ENCODE data around the gene WWOX.

The WWOX gene

DNA sequence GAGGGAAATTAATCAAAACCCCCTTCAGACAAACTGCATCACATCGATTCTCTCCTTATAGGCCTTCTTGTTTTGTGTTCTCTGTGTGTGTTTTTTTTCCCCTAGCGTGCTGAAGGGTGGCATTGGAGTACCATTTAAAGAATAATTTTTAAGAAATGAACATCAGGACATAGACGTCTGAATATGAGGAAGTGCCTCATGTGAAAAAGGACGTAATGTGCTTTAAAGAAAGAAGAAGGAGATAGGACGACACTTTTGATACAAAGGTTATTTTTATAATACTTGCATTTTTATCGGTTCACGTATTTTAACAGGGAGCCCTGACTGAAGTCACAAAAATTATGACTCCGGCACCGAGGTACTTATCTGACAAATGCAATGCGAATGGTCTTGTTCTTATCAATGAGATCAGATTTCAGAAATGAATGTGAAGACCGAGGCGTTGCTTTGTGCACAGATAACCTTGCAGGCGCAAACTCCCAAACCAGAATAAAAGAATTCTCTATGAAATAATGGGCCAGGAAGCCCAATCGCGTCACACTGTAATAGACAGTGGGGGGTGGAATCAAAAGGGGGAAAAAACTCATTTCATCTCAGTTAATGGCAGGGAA lies 894.8 kb downstream of the WWOX start:
- in situ Hi-C loops (cut with MboI; ENCODE audit: low sequenced_read_pairs): no loop called here

DNA sequence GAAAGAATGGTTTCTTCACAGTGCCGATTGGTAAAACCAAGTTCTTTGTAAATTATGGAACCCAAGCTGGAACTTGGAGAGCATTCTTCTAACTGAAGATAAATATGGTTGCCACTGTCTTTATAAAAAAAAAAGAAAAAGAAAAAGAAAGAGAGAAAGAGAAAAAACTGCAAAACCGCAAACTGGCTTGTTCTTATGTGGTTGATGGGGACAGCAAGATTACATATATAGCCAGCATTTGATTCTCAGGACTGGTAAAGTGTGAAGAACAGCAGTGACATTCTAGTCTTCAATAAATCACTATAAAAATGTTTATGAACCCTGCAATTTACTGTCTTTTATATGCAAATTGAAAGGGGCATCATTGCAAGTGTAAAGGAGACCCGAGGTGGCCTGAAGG lies 896.0 kb downstream of the WWOX start:
- in situ Hi-C loops (cut with MboI; ENCODE audit: low sequenced_read_pairs): no loop called here

DNA sequence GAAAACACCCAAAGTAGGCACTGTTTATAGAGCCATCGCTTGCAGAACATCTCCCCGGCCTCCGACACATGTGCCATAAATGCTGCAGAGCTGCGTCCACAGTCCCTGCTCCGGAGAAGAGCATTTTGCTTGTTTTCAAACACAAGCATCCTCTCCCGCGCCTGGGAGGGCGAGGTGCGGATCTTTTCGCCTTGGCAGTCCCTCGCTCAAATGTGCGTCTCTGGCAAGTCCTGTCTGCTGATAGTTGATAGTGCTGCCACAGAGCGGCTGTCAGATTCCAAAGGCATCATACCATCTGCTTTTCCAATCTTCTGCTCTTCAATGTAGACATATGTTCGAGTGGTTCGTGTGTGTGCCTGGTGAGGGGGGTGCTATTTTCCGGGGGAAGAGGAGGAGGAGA lies 897.3 kb downstream of the WWOX start:
- in situ Hi-C loops (cut with MboI; ENCODE audit: low sequenced_read_pairs): no loop called here

DNA sequence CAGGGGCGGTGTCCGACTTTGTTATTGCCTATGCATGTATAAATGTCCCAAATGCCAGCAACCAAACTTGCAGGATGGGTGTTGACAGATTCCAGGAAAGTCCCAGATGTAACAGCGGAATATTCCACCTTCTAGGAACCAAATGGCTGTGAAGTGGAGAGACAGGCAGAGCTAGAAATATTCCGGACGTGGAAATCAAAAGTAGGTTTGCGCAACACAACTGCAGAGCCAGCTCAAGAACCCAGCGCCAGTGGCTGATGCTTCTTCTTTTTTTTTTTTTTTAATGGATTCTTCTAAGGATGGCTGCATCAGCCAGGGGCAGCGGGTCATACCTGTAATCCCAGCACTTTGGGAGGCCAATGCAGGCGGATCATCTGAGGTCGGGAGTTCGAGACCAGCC lies 899.4 kb downstream of the WWOX start:
- in situ Hi-C loops (cut with MboI; ENCODE audit: low sequenced_read_pairs): no loop called here

DNA sequence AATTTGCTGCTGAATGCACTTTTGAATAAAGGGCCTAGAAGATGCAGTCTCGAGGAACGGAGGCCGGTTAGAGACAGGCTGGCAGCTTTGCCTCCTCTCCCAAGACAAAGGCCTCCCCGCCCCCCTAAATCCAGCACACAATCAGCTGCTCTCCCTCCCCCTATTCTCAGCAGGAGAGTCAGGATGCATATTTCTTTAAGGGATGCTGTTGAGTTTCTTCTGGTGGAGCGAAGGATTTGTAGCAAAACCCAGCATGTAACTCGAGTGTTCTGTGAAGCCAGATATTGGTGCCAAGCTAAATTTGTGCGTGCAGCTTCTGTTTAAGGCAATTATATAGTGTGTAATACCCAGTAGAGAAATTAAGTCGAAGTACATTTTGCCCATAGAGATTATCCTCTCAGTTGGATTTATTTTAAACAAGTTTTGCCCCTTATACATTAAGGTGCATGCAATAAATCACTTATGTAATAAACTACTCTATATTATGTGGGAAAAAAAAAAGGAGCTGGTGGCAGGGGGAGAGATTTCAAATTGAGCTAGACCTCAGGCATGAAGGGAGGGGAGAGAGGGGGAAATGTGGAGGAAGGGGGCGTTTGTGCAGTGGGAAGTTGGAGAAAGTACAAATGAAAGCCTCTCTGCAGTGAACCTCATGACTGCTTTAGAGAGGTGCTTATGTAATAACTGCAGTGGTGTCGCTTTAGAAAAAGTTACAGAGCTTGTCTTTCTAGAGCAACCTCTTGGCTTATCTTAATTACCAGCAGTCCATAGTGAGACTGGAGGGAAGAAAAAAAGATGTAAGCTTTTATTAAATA lies 901.9 kb downstream of the WWOX start:
- in situ Hi-C loops (cut with MboI; ENCODE audit: low sequenced_read_pairs): no loop called here

- in situ Hi-C loops (cut with MboI; ENCODE audit: low sequenced_read_pairs): no loop called here
Observed at GRCh38 chr16:79003026-79003609, 903.7 kb downstream of the WWOX start.

DNA sequence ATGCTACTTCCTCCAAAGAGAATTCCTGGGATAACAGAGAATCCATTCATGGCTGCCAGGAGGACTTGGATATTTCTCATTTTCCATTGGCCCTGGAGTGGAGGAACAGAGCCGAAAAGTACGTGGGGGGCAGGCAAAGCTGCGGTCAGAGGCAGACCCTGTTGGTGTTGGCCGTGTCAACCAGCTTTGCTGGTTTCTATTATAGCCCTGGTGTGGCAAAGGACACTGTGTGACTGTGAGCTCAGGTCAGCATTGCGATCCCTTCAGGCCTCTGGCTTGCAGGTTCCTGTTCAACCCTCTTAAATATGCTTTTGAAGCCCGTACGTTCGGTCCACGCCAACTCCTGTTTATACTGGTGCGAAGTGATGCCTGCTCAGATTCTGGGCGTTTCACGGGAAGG lies 904.9 kb downstream of the WWOX start:
- in situ Hi-C loops (cut with MboI; ENCODE audit: low sequenced_read_pairs): no loop called here

DNA sequence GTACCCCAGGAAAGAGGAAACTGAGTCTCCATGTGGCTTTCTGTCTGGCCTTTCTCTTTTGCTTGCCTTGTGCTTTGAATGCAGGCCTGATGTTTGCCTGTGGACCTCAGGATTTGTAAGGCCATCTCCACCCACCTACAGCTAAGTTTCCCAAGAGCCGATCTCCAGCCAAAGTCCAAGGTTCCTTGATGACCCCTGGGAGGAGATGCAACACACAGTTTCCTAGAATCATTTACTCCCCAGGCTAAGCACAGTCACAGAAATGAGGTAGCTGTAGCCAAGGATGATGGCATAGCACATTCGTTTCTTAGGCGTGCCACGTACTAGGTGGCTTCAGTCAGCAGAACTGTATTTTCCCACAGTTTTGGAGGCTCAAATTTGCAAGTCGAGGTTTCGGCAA lies 905.6 kb downstream of the WWOX start:
- in situ Hi-C loops (cut with MboI; ENCODE audit: low sequenced_read_pairs): no loop called here

DNA sequence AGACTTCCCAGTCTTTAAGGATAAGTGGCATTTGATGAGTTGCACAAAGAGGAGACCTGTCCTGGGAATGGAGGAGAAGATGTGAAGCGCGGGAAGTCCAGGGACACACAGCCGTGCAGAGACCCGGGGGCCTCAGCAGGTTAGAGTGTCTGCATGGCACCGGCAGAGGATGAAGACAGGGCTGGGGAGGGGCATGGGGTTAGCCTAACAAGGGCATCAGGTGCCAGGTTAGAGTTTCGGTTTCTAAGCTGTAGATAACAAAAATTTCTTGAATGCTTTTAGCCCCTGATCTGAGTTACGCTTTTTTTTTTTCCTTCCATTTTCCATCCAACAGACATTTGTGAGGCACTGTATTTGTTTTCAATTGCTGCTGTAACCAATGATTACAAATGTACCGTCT lies 906.8 kb downstream of the WWOX start:
- in situ Hi-C loops (cut with MboI; ENCODE audit: low sequenced_read_pairs): no loop called here

DNA sequence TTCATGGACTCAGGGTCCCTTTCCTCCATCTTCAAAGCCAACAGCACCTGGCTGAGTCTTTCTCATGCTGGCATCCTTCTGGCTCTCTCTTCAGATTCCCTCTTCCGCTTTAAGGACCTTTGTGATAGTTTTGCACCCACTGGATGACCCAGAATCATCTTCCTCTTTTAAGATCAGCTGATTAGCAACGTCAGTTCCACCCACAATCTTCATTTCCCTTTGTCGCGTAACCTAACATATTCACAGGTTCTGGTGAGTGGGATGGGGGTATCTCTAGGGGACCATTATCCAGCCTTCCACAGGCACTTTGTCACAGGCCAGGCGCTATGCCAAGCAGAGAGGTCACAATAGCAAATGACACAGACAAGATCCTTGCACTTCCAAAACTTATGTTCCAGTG lies 907.3 kb downstream of the WWOX start:
- in situ Hi-C loops (cut with MboI; ENCODE audit: low sequenced_read_pairs): no loop called here

GRCh38 chr16:79007614-79008013 lies 908.2 kb downstream of the WWOX start:
- in situ Hi-C loops (cut with MboI; ENCODE audit: low sequenced_read_pairs): no loop called here

DNA sequence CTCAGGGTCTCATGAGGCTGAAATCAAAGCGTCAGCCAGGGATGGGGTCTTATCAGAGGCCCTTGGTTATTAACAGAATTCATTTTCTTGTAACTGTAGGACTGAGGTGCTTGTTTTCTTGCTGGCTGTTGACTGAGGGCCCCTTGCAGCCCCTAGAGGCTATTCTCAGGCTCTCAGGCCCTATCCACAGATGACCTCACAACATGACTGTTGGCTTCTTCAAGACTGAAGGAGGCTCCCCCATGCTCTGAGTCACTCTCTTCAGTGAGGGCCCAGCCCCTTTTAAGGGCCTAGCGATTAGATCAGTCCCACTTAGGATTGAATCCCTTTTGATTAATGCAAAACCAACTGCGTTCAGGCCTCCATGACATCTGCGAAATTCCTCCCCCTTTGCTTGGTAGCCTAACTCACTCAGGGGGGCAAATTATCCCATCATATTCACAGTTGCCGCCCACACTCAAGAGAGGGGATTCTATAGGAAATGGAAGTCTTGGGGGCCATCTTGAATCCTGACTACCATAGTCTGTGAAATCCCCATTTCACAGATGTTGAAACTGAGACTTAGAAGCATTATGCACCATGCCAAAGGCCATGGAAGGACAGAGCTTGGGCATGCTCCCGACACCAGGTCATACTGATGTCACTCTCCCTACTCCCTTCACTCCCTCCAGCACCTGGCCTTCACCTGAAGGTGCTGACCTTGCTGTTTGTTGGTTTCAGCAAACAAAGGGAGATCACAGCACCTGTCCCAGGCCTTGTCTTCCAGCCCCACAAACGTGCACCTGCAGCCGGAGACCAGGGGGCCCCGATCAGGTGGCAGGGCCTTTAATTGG lies 908.8 kb downstream of the WWOX start:
- in situ Hi-C loops (cut with MboI; ENCODE audit: low sequenced_read_pairs): no loop called here

DNA sequence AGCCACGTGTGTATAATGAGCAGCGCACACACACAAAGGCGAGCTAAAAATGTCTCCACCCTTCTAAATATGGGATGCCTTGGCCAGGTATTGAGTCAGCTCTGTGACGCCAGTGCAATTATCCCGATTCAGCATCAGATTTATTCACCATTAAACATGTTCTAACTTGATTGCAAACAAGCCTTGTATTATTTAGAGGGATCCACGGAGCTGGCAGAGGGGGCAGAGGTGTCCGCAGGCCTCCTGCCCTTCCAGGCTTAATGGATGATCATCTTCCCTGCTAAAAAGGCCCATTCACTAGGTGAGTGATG lies 909.4 kb downstream of the WWOX start:
- in situ Hi-C loops (cut with MboI; ENCODE audit: low sequenced_read_pairs): no loop called here

- in situ Hi-C loops (cut with MboI; ENCODE audit: low sequenced_read_pairs): no loop called here
Observed at GRCh38 chr16:79009896-79010295, 910.4 kb downstream of the WWOX start.

DNA sequence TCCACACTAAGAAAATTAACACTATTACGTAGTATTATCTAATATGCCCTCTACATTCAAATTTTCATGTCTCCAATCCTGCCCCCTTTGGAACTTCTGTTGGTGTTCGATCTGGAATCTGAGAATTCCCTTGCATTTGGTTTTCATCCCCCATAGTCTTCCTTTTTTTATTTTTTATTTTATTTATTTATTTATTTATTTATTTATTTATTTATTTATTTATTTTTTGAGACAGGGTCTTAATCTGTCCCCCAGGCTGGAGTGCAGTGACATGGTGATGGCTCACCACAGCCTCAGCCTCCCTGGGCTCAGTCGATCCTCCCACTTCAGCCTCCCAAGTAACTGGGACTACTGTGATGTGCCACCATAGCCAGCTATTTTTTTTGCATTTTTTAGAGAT lies 911.8 kb downstream of the WWOX start:
- in situ Hi-C loops (cut with MboI; ENCODE audit: low sequenced_read_pairs): no loop called here

- in situ Hi-C loops (cut with MboI; ENCODE audit: low sequenced_read_pairs): no loop called here
Observed at GRCh38 chr16:79012671-79013434, 913.4 kb downstream of the WWOX start.

- in situ Hi-C loops (cut with MboI; ENCODE audit: low sequenced_read_pairs): no loop called here
Observed at GRCh38 chr16:79013930-79014660, 914.6 kb downstream of the WWOX start.

DNA sequence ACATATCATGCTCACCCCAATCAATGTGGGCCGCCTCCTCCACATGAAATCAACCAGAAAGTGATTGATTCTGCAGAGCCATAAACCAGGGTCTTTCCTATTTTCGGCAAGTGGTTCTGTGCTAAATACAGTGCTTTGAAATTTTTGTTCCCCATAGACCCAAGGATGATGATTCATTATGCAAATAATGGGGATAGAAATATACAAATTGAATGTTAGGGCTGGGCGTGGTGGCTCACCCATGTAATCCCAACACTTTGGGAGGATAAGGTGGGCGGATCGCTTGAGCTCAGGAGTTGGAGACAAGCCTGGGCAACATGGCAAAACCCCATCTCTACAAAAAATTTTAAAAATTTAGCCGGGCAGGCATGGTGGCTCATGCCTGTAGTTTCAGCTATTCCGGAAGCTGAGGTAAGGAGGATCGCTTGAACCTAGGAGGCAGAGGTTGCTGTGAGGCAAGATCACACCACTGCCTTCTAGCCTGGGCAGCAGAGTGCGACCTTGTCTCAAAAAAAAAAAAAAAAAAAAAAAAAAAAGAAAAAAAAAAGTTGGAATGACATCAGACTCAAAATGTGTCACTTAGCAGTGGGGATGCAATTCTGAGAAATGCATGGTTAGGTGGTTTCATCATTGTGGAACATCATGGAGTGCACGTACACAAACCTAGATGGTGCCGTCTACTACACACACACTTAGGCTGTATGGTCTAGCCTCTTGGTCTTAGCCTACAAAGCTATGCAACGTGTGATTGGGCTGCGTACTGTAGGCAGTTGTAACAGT lies 919.4 kb downstream of the WWOX start:
- in situ Hi-C loops (cut with MboI; ENCODE audit: low sequenced_read_pairs): no loop called here

- in situ Hi-C loops (cut with MboI; ENCODE audit: low sequenced_read_pairs): no loop called here
Observed at GRCh38 chr16:79019431-79019830, 920.0 kb downstream of the WWOX start.

Measured in HL-60/S4 treated with retinoic acid at 250 ng/mL for 4 days and 3 days (cell line).